ENCODE results near the gene FDCSP.

GRCh38 chr4:70183168-70183939, 42.6 kb upstream of the FDCSP start:
- TF ChIP-seq, protein P1, sequence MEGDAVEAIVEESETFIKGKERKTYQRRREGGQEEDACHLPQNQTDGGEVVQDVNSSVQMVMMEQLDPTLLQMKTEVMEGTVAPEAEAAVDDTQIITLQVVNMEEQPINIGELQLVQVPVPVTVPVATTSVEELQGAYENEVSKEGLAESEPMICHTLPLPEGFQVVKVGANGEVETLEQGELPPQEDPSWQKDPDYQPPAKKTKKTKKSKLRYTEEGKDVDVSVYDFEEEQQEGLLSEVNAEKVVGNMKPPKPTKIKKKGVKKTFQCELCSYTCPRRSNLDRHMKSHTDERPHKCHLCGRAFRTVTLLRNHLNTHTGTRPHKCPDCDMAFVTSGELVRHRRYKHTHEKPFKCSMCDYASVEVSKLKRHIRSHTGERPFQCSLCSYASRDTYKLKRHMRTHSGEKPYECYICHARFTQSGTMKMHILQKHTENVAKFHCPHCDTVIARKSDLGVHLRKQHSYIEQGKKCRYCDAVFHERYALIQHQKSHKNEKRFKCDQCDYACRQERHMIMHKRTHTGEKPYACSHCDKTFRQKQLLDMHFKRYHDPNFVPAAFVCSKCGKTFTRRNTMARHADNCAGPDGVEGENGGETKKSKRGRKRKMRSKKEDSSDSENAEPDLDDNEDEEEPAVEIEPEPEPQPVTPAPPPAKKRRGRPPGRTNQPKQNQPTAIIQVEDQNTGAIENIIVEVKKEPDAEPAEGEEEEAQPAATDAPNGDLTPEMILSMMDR (IDR thresholded peaks at IDR 0.05; ENCODE audit: insufficient read depth, low read length, poor library complexity, severe bottlenecking) = peak; percentile 58
- no peak for TF ChIP-seq EZH2phosphoT487 (conservative IDR thresholded peaks at IDR 0.05; ENCODE audit: low read length)
